HG02763 (cell line): ENCODE results near the gene KRIT1.

Experiments used
- ATAC-seq: cut with Tn5 transposase; IDR thresholded peaks from one replicate; pipeline ENCODE4 v1.9.1; 2021; ENCODE audit warnings: mild to moderate bottlenecking, moderate library complexity; ENCODE audit not compliant: unreplicated experiment

Gene KRIT1

GRCh38 chr7:92158660-92159575 is 86.8 kb downstream of the KRIT1 start:
- peak; percentile 65 for ATAC-seq

DNA sequence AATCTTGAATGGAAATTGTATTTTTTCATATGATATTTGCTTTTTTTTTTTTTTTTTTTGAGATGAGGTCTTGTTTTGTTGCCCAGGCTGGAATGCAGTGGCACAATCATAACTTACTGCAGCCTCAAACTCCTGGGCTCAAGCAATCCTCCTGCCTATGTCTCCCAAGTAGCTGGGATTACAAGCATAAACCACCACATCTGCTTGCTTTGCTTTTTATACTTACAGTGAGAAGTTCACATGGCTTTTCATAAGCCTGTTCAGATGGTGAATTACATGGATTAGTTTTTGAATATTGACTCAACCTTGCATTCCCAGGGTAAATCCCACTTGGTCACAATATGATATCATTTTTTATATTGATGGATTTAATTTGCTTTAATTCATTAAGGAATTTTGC is 88.7 kb downstream of the KRIT1 start:
- no peak for ATAC-seq

- no peak for ATAC-seq
Observed at GRCh38 chr7:92155108-92155739, 90.5 kb downstream of the KRIT1 start.

DNA sequence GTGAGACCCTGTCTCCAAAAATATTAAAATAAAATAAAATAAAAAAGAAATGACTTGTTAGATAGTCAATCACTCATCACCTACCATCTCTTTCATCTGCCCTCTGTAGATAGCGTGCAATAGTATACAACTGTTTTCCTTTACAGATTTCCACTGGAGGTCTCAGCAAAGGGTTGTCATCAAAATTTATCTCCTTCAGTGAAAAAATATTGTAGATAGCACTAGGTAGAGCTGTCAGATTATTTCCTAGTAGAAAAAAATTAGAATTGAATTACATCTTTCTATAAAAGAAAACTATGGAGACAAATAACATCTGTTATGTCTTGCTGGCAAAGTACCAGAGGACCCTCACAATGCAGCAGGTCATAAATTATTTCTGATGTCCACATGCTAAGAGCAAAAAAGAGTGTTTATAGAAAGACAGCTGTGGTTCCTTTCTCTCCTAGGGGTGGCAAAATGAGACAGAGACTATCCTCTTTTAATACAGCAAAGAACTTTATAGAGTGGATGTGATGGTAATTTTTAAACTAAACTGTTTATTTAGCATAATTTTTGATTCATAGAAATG is 95.2 kb downstream of the KRIT1 start:
- no peak for ATAC-seq

GRCh38 chr7:92149736-92150239 is 95.9 kb downstream of the KRIT1 start:
- no peak for ATAC-seq
